Esophagus muscularis mucosa (tissue), 4 donors: ENCODE results near the gene KIFBP. TPM values are rescaled to one million over a fixed set of nuclear protein-coding genes. Genes with fewer than 3 reads are reported as not detected.
"Not testable (repeated sequence)": the region's sequence is repeated elsewhere in the genome, so short reads cannot be mapped to it uniquely, and the experiment has no call there.

Experiments used
- DNase-seq: peaks from one replicate; pipeline ENCODE4 v3.0.0-alpha.2; 2017; ENCODE audit errors: extremely low spot score
- H3K27ac ChIP-seq, 4 donors: fragments of 200-600 bp; sonication (generic); replicated peaks in 1 of 4; 1 replicate in 3 of 4; 2 replicates in 1 of 4; pipeline ENCODE4 v1.5.1; 2016 to 2019; ENCODE audit warnings: mild to moderate bottlenecking in 1 of 4
- H3K27me3 ChIP-seq, 4 donors: fragments of 200-600 bp; sonication (generic); one replicate each; pipeline versions ENCODE4 v1.5.1 to v1.6.0; 2016 to 2019
- H3K36me3 ChIP-seq, 4 donors: fragments of 200-600 bp; sonication (generic); one replicate each; pipeline ENCODE4 v1.5.1; 2016 to 2019
- H3K4me1 ChIP-seq, 4 donors: fragments of 200-600 bp; sonication (generic); one replicate each; pipeline ENCODE4 v1.5.1; 2016 to 2019
- H3K4me3 ChIP-seq, 4 donors: fragments of 200-600 bp; sonication (generic); 1 replicate in 2 of 4; 2 replicates in 2 of 4; pipeline ENCODE4 v1.5.1; 2016 to 2019; ENCODE audit warnings: mild to moderate bottlenecking in 4 of 4, moderate library complexity in 1 of 4
- H3K9me3 ChIP-seq, 4 donors: fragments of 200-600 bp; sonication (generic); 1 replicate in 3 of 4; 2 replicates in 1 of 4; pipeline ENCODE4 v1.5.1; 2016 to 2019
- EP300 ChIP-seq: sonication (generic); formaldehyde crosslinking; IDR thresholded peaks from one replicate; pipeline ENCODE4 v1.6.1; 2017; ENCODE audit warnings: antibody characterized with exemption
- POLR2A ChIP-seq: fragments of 450-650 bp; IDR thresholded peaks from one replicate; pipeline ENCODE4 v1.6.1; 2017; ENCODE audit warnings: antibody characterized with exemption, moderate library complexity, mild to moderate bottlenecking, low read depth
- POLR2AphosphoS5 ChIP-seq, 2 donors: sonication (generic); formaldehyde crosslinking; IDR thresholded peaks; one replicate each; pipeline ENCODE4 v1.6.1; 2017; ENCODE audit warnings: antibody characterized with exemption in 2 of 2
- WGBS: methylation state at CpG from one replicate; pipeline ENCODE4 v1.1.5; 2018; 5-methylcytosine and 5-hydroxymethylcytosine counted together
- intact Hi-C: fragments of 100-400 bp; cut with DNase I; formaldehyde crosslinking; loops from one replicate; pipeline ENCODE4 v1.15.1; 2023
- total RNA-seq, 4 donors: library from RNA; depleted of rRNA; stranded (reverse); fragments of >200 nt; gene quantifications; one replicate each; pipeline versions ENCODE4 v1.1.0 to v1.2.1, GENCODE V29; 2016
- TF ChIP-seq, protein P1 (sequence below), 3 experiments: fragments of 200-600 bp in 2 of 3; fragments of 450-650 bp in 1 of 3; sonication (generic) in 2 of 3; IDR thresholded peaks; one replicate each; pipeline ENCODE4 v1.5.1; 2017 to 2019; ENCODE audit warnings: antibody characterized with exemption in 3 of 3, mild to moderate bottlenecking in 2 of 3, moderate library complexity in 1 of 3

KIFBP gene
- total RNA-seq, 4 donors from 2014 or later, result 29.1 to 46.8 (median 38.2) TPM

- 94% methylated on average over 1 of the region's 1 CpG for WGBS
- no peak for DNase-seq
Measured at GRCh38 chr10:69037489-69037888, 48.9 kb downstream of the KIFBP start.

GRCh38 chr10:69040904-69041303, 52.3 kb downstream of the KIFBP start:
- intact Hi-C loops, H3K4me3 ChIP-seq, H3K9me3 ChIP-seq, H3K27ac ChIP-seq, DNase-seq, H3K27me3 ChIP-seq, H3K4me1 ChIP-seq, H3K36me3 ChIP-seq: not testable (repeated sequence)
- WGBS, result 74% methylated on average over 5 of the region's 5 CpGs

More at GRCh38 chr10:69037489-69037888, 48.9 kb downstream of the KIFBP start:
- Histone ChIP-seq H3K4me3 (no peak overlapping the region), H3K27ac (no peak overlapping the region), H3K4me1 (no peaks in the 10 kb centered on the region), H3K9me3 (no peaks in the 10 kb centered on the region), H3K27me3 (no peaks in the 10 kb centered on the region), H3K36me3 (no peaks in the 10 kb centered on the region)
- intact Hi-C loops, result no loop called here
- no peak for TF ChIP-seq POLR2A
- TF ChIP-seq, protein P1, sequence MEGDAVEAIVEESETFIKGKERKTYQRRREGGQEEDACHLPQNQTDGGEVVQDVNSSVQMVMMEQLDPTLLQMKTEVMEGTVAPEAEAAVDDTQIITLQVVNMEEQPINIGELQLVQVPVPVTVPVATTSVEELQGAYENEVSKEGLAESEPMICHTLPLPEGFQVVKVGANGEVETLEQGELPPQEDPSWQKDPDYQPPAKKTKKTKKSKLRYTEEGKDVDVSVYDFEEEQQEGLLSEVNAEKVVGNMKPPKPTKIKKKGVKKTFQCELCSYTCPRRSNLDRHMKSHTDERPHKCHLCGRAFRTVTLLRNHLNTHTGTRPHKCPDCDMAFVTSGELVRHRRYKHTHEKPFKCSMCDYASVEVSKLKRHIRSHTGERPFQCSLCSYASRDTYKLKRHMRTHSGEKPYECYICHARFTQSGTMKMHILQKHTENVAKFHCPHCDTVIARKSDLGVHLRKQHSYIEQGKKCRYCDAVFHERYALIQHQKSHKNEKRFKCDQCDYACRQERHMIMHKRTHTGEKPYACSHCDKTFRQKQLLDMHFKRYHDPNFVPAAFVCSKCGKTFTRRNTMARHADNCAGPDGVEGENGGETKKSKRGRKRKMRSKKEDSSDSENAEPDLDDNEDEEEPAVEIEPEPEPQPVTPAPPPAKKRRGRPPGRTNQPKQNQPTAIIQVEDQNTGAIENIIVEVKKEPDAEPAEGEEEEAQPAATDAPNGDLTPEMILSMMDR (IDR thresholded peaks at IDR 0.05), result no peak
- no peak for TF ChIP-seq POLR2AphosphoS5 (IDR thresholded peaks at IDR 0.05)
- TF ChIP-seq EP300, result no peak

- no peak for DNase-seq
- Histone ChIP-seq H3K36me3 (no peaks in the 10 kb centered on the region), H3K4me1 (peaks cover 0 to 5% (median 0%) of the 10 kb centered on the region in 4 donors), H3K27ac (no peak overlapping the region), H3K27me3 (no peaks in the 10 kb centered on the region), H3K4me3 (no peak overlapping the region), H3K9me3 (no peaks in the 10 kb centered on the region)
- intact Hi-C loops, result no loop called here
- TF ChIP-seq EP300 (no peak), POLR2A (no peak), POLR2AphosphoS5 (IDR thresholded peaks at IDR 0.05) (no peak)
- TF ChIP-seq, protein P1 (IDR thresholded peaks at IDR 0.05), result no peak
- WGBS, result 92% methylated on average over 3 of the region's 5 CpGs
Measured at GRCh38 chr10:69042417-69042816, 53.8 kb downstream of the KIFBP start.

DNA sequence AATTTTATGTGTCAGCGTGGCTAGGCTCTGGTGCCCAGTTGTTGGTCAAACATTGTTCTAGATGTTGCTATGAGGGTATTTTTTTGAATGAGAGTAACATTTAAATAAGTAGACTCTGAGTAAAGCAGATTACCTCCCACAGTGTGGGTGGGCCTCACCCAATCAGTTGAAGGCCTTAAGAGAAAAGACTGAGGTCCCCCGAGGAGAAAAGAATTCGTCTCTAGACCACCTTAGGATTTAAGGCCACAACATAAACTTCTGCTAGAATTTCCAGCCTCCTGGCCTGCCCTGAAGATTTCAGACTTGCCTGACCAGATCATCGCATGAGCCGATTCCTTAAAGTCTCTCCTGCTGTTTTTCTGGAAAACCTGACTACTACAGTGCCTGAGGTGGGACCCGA, 54.2 kb downstream of the KIFBP start:
- H3K36me3 ChIP-seq, result no peaks in the 10 kb centered on the region
- 92% methylated on average over 6 of the region's 6 CpGs for WGBS
- intact Hi-C loops, result no loop called here
- peaks cover 0 to 5% (median 0%) of the 10 kb centered on the region in 4 donors for H3K4me1 ChIP-seq
- H3K4me3 ChIP-seq, result no peak overlapping the region
- no peak for TF ChIP-seq EP300
- TF ChIP-seq, protein P1 (IDR thresholded peaks at IDR 0.05), result no peak
- no peak for TF ChIP-seq POLR2AphosphoS5 (IDR thresholded peaks at IDR 0.05)
- no peak for TF ChIP-seq POLR2A
- no peaks in the 10 kb centered on the region for H3K27me3 ChIP-seq
- no peaks in the 10 kb centered on the region for H3K9me3 ChIP-seq
- H3K27ac ChIP-seq, result no peak overlapping the region
- no peak for DNase-seq

DNA sequence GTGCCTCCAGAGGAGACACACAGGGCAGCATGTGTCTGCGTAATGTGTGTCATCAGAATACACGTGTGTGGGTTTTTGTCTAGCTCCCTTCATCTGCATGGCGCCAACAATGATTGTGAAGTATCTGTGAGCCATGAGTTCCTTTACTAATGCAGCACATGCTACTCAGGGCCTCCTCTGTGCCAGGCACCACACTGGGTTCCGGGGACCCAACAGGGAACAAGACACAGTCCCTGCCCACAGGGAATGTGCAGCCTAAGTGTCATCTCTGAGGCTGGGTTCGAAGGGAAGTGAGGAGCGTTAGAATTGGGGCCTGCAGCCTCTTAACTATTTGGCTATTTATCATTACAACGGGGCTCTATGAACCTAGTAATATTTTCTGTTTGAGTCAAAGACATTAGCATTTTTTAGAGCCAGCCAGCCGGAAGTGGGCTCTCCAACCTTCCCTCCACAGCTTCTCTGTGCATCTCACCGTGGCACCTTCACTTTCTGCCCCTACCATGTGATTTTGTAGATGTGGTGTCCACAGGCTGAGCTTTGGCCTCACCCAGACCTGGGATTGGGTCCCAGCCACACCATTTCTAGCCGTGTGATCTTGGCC, 55.4 kb downstream of the KIFBP start:
- no peak for DNase-seq
- no peak overlapping the region for H3K27ac ChIP-seq
- no peak overlapping the region for H3K4me3 ChIP-seq
- H3K27me3 ChIP-seq, result no peaks in the 10 kb centered on the region
- WGBS, result 66% methylated on average over 10 of the region's 10 CpGs
- H3K36me3 ChIP-seq, result no peaks in the 10 kb centered on the region
- TF ChIP-seq POLR2AphosphoS5 (IDR thresholded peaks at IDR 0.05), result no peak
- TF ChIP-seq EP300, result no peak
- TF ChIP-seq, protein P1 (IDR thresholded peaks at IDR 0.05), result no peak
- TF ChIP-seq POLR2A, result no peak
- H3K4me1 ChIP-seq, result peaks cover 0 to 5% (median 0%) of the 10 kb centered on the region in 4 donors
- intact Hi-C loops, result no loop called here
- H3K9me3 ChIP-seq, result no peaks in the 10 kb centered on the region
